ENCODE measurements around the gene ITGA8.
"Not testable (repeated sequence)": the region's sequence is repeated elsewhere in the genome, so short reads cannot be mapped to it uniquely, and the experiment has no call there.

- TF ChIP-seq POLR2A, SMC3, FOS (IDR thresholded peaks at IDR 0.05; ENCODE audit: low read depth, low read length): not testable (repeated sequence)
Measured at GRCh38 chr10:15762239-15762638, 42.5 kb upstream of the ITGA8 start.
